ENCODE data around the gene TERF2IP. TPM values are rescaled to one million over a fixed set of nuclear protein-coding genes. Genes with fewer than 3 reads are reported as not detected.

The TERF2IP gene
- total and polyA plus RNA-seq, 2 donors (not counting 1 experiment from before 2014, with no cell fraction given) = 63.1 to 74.6 TPM

- POLR2A ChIA-PET = interaction anchor here (0.7 kb wide), 1 partner anchor 64 kb away, joined by 5 read pairs; no protein-coding TSS in a partner anchor
- Histone ChIP-seq H3K27me3 (replicated peaks in 1 of 4; ENCODE audit: control extremely low read depth in 1 of 4, control insufficient read depth in 3 of 4, insufficient read depth in 4 of 4, low read length in 3 of 4) (no peaks in the 10 kb centered on the region), H3K9ac (ENCODE audit: low read length) (no peak overlapping the region), H3K79me2 (ENCODE audit: control insufficient read depth, insufficient read depth, low read length) (peaks cover 33% of the 10 kb centered on the region), H2AFZ (ENCODE audit: insufficient read depth, low read depth, low read length, poor library complexity, severe bottlenecking) (no peak overlapping the region), H4K20me1 (ENCODE audit: control insufficient read depth, insufficient read depth, low read length, poor library complexity, severe bottlenecking) (no peaks in the 10 kb centered on the region), H3K9me3 (ENCODE audit: control extremely low read depth in 1 of 3, control insufficient read depth in 2 of 3, insufficient read depth in 1 of 3, low read length in 2 of 3) (no peaks in the 10 kb centered on the region), H3K4me2 (replicated peaks; ENCODE audit: low read depth, low read length, poor library complexity, severe bottlenecking) (no peak overlapping the region), H3K36me3 (replicated peaks in 1 of 2; ENCODE audit: control extremely low read depth in 1 of 2, control insufficient read depth in 1 of 2, extremely low read depth in 1 of 2, insufficient read depth in 2 of 2, low read length in 1 of 2) (peaks cover 5 to 67% of the 10 kb centered on the region in 2 experiments), H3K4me3 (ENCODE audit: control extremely low read depth in 1 of 5, extremely low read depth in 1 of 5, insufficient read depth in 1 of 5, low read depth in 2 of 5, low read length in 4 of 5) (no peak overlapping the region), H3K27ac (ENCODE audit: low read length in 2 of 2) (no peak overlapping the region), H3K4me1 (ENCODE audit: control insufficient read depth in 2 of 2, insufficient read depth in 2 of 2, low read length in 2 of 2) (peaks cover 0 to 4% of the 10 kb centered on the region in 2 donors)
- CTCF ChIA-PET = interaction anchor here (0.7 to 1.1 kb wide), 2 partner anchors 36 to 211 kb away, joined by 3 read pairs; no protein-coding TSS in a partner anchor
- no peak for ATAC-seq (ENCODE audit: low read depth)
- intact Hi-C loops (cut with micrococcal nuclease) = no loop called here
- Mint-ChIP-seq H3K27ac (no peak overlapping the region), H3K4me1 (peaks cover 4% of the 10 kb centered on the region), H3K27me3 (no peaks in the 10 kb centered on the region), H3K9me3 (ENCODE audit: insufficient read depth) (no peaks in the 10 kb centered on the region), H3K4me3 (no peak overlapping the region)
- DNase-seq = no peak
- TF ChIP-seq CTCF (IDR thresholded peaks at IDR 0.05) = no peak
- TF ChIP-seq EZH2 (IDR thresholded peaks at IDR 0.05; ENCODE audit: borderline replicate concordance, insufficient read depth, low read depth, low read length, poor library complexity, severe bottlenecking) = no peak
- WGBS (ENCODE audit: insufficient coverage) = 100% methylated on average over 1 of the region's 2 CpGs
These were observed 32.0 kb upstream of the TERF2IP start for GRCh38 chr16:75615619-75616018.

- no peak overlapping the region for H3K4me3 ChIP-seq (ENCODE audit: control extremely low read depth in 1 of 5, extremely low read depth in 1 of 5, insufficient read depth in 1 of 5, low read depth in 2 of 5, low read length in 4 of 5)
- no peak overlapping the region for H3K4me2 ChIP-seq (replicated peaks; ENCODE audit: low read depth, low read length, poor library complexity, severe bottlenecking)
- H3K36me3 ChIP-seq (replicated peaks in 1 of 2; ENCODE audit: control extremely low read depth in 1 of 2, control insufficient read depth in 1 of 2, extremely low read depth in 1 of 2, insufficient read depth in 2 of 2, low read length in 1 of 2) = peaks cover 5 to 63% of the 10 kb centered on the region in 2 experiments
- Mint-ChIP-seq H3K27me3 (no peaks in the 10 kb centered on the region), H3K4me3 (no peak overlapping the region), H3K9me3 (ENCODE audit: insufficient read depth) (no peaks in the 10 kb centered on the region), H3K4me1 (peaks cover 11% of the 10 kb centered on the region), H3K27ac (no peak overlapping the region)
- no peak for ATAC-seq (ENCODE audit: low read depth)
- H3K27me3 ChIP-seq (replicated peaks in 1 of 4; ENCODE audit: control extremely low read depth in 1 of 4, control insufficient read depth in 3 of 4, insufficient read depth in 4 of 4, low read length in 3 of 4) = no peaks in the 10 kb centered on the region
- no CpG with 5 or more reads among the region's 4 CpGs for WGBS (ENCODE audit: insufficient coverage)
- ChIA-PET POLR2A (no interaction called here), CTCF (interaction anchor here (0.7 kb wide), 1 partner anchor 35 kb away, joined by 3 read pairs; no protein-coding TSS in a partner anchor)
- H3K9ac ChIP-seq (ENCODE audit: low read length) = no peak overlapping the region
- H3K9me3 ChIP-seq (ENCODE audit: control extremely low read depth in 1 of 3, control insufficient read depth in 2 of 3, insufficient read depth in 1 of 3, low read length in 2 of 3) = no peaks in the 10 kb centered on the region
- peaks cover 2 to 12% of the 10 kb centered on the region in 2 donors for H3K4me1 ChIP-seq (ENCODE audit: control insufficient read depth in 2 of 2, insufficient read depth in 2 of 2, low read length in 2 of 2)
- peaks cover 34% of the 10 kb centered on the region for H3K79me2 ChIP-seq (ENCODE audit: control insufficient read depth, insufficient read depth, low read length)
- no peaks in the 10 kb centered on the region for H4K20me1 ChIP-seq (ENCODE audit: control insufficient read depth, insufficient read depth, low read length, poor library complexity, severe bottlenecking)
- H3K27ac ChIP-seq (ENCODE audit: low read length in 2 of 2) = no peak overlapping the region
- no peak for DNase-seq
- H2AFZ ChIP-seq (ENCODE audit: insufficient read depth, low read depth, low read length, poor library complexity, severe bottlenecking) = no peak overlapping the region
- TF ChIP-seq EZH2 (IDR thresholded peaks at IDR 0.05; ENCODE audit: borderline replicate concordance, insufficient read depth, low read depth, low read length, poor library complexity, severe bottlenecking) (no peak), CTCF (IDR thresholded peaks at IDR 0.05) (no peak)
- intact Hi-C loops (cut with micrococcal nuclease) = no loop called here
These were observed 31.0 kb upstream of the TERF2IP start for GRCh38 chr16:75616521-75617010.
